ENCODE measurements around the gene TACC3. TPM values are rescaled to one million over a fixed set of nuclear protein-coding genes. Genes with fewer than 3 reads are reported as not detected.

TACC3 gene
- total RNA-seq, 1 donor from 2014 or later: 15.0 TPM

DNA sequence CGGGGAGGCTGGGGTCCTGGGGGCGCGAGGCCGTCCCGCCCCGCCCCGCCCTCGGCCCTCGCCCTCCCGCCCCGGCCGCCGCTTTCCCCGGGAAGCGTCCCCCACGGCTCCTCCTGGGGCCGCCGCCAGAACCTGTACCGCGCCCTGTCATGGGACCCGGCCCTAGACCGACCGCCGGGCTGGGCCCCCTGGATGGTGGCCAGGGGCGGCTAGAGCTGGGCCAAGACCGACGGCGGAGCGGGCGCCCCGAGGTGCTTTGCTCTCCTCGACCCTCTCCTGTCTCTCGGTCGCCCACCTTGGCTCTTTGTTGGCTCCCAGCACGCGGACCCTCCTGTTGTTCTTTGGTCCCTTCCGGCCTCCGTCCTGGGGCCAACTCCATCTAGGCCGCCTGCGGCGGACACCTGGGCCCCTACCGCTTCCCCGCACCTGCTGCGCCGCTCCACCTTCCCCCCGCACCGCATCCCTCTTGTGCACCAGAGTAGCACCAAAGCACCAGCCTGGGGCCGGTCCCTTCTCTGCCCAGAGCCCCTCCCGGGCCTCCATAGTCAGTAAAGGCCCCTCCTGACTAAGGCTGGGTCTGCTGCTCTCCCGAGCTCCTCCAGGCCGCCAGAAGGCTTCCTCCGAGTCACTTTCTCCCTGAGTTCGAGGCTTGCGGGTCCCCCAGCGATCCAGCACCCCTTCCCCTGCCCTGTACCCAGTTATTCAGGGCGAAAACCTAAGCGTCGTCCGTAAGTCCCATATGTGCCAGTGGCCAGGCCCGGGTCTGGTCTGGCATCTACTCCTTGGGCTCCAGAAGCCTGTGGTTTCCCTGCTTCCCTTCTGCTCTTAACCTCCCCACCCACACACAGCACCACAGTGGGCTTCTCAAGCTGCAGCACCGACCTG is 587 bp downstream of the TACC3 start:
- no peaks in the 10 kb centered on the region for H3K27me3 ChIP-seq (ENCODE audit: insufficient read depth, low read length)
- Mint-ChIP-seq H3K27me3 (ENCODE audit: low read depth, unreplicated experiment) (no peaks in the 10 kb centered on the region), H3K9me3 (ENCODE audit: unreplicated experiment) (no peaks in the 10 kb centered on the region), H3K36me3 (ENCODE audit: low read depth, unreplicated experiment) (peaks cover 2% of the 10 kb centered on the region), H3K27ac (ENCODE audit: unreplicated experiment) (no peak overlapping the region), H3K4me1 (ENCODE audit: low read depth, unreplicated experiment) (peaks cover 23% of the 10 kb centered on the region), H3K4me3 (ENCODE audit: unreplicated experiment) (peak overlapping the region; percentile 89)
- H3K79me2 ChIP-seq (ENCODE audit: insufficient read depth, low read length): peaks cover 78% of the 10 kb centered on the region
- no peak for DNase-seq (ENCODE audit: low read depth)
- H3K36me3 ChIP-seq (ENCODE audit: insufficient read depth, low read length): peaks cover 4% of the 10 kb centered on the region
- no peak for FAIRE-seq
- no peak overlapping the region for H2AFZ ChIP-seq (ENCODE audit: low read depth, low read length)
- TF ChIP-seq EZH2 (IDR thresholded peaks at IDR 0.05; ENCODE audit: insufficient read depth, low read length): no peak
- TF ChIP-seq, protein P1, sequence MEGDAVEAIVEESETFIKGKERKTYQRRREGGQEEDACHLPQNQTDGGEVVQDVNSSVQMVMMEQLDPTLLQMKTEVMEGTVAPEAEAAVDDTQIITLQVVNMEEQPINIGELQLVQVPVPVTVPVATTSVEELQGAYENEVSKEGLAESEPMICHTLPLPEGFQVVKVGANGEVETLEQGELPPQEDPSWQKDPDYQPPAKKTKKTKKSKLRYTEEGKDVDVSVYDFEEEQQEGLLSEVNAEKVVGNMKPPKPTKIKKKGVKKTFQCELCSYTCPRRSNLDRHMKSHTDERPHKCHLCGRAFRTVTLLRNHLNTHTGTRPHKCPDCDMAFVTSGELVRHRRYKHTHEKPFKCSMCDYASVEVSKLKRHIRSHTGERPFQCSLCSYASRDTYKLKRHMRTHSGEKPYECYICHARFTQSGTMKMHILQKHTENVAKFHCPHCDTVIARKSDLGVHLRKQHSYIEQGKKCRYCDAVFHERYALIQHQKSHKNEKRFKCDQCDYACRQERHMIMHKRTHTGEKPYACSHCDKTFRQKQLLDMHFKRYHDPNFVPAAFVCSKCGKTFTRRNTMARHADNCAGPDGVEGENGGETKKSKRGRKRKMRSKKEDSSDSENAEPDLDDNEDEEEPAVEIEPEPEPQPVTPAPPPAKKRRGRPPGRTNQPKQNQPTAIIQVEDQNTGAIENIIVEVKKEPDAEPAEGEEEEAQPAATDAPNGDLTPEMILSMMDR (IDR thresholded peaks at IDR 0.05; ENCODE audit: insufficient read depth, low read depth, low read length): no peak
- H3K9ac ChIP-seq (ENCODE audit: low read length): peak overlapping the region; percentile 81
- H3K27ac ChIP-seq (ENCODE audit: low read depth, low read length): peak overlapping the region; percentile 50
- peak overlapping the region; percentile 92 for H3K4me2 ChIP-seq (ENCODE audit: low read length)
- H3K4me3 ChIP-seq (ENCODE audit: insufficient read depth, low read depth, low read length): peak overlapping the region; percentile 71
- H3K4me1 ChIP-seq (ENCODE audit: insufficient read depth, low read length): peaks cover 30% of the 10 kb centered on the region
- no peaks in the 10 kb centered on the region for H3K9me3 ChIP-seq (ENCODE audit: insufficient read depth, low read depth, low read length)
- H4K20me1 ChIP-seq (ENCODE audit: insufficient read depth, low read length): peaks cover 44% of the 10 kb centered on the region

DNA sequence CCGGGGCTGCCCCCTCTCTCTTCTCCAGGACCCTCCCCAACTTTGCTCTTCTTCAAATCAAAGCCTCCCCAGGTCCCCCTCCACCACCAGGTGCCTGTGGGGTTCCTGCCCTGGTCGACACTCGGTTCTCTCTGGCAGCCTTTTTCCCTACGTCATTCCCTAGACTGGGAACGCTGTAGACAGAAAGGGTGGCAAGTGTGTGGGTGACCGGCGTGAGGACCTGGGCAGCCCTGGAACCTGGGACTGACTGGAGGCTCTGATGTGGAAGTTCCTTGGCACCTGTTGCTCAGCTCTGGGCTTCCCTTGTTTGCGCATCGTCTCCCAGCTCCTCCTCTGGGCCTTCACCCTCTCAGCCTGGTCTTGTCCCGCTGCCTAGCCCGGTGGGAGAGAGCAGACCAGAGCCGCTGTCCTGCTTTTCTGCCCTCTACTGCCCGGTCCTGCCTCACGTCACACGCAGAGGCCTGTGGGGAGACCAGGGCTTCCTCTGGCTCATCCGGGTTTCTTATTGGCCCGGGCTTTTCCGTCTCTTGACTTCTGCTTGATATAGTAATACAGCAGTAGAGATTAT is 1.3 kb downstream of the TACC3 start:
- Histone ChIP-seq H4K20me1 (ENCODE audit: insufficient read depth, low read length) (peaks cover 38% of the 10 kb centered on the region), H3K79me2 (ENCODE audit: insufficient read depth, low read length) (peaks cover 76% of the 10 kb centered on the region), H3K27me3 (ENCODE audit: insufficient read depth, low read length) (no peaks in the 10 kb centered on the region), H3K4me2 (ENCODE audit: low read length) (peak overlapping the region; percentile 92), H2AFZ (ENCODE audit: low read depth, low read length) (no peak overlapping the region), H3K27ac (ENCODE audit: low read depth, low read length) (no peak overlapping the region), H3K9me3 (ENCODE audit: insufficient read depth, low read depth, low read length) (no peaks in the 10 kb centered on the region), H3K36me3 (ENCODE audit: insufficient read depth, low read length) (peaks cover 4% of the 10 kb centered on the region), H3K4me1 (ENCODE audit: insufficient read depth, low read length) (peaks cover 37% of the 10 kb centered on the region), H3K4me3 (ENCODE audit: insufficient read depth, low read depth, low read length) (peak overlapping the region; percentile 71), H3K9ac (ENCODE audit: low read length) (peak overlapping the region; percentile 81)
- TF ChIP-seq EZH2 (IDR thresholded peaks at IDR 0.05; ENCODE audit: insufficient read depth, low read length): no peak
- TF ChIP-seq, protein P1 (IDR thresholded peaks at IDR 0.05; ENCODE audit: insufficient read depth, low read depth, low read length): no peak
- peaks cover 30% of the 10 kb centered on the region for H3K4me1 Mint-ChIP-seq (ENCODE audit: low read depth, unreplicated experiment)
- H3K9me3 Mint-ChIP-seq (ENCODE audit: unreplicated experiment): no peaks in the 10 kb centered on the region
- H3K4me3 Mint-ChIP-seq (ENCODE audit: unreplicated experiment): peak overlapping the region; percentile 89
- no peak for DNase-seq (ENCODE audit: low read depth)
- peaks cover 2% of the 10 kb centered on the region for H3K36me3 Mint-ChIP-seq (ENCODE audit: low read depth, unreplicated experiment)
- no peak for FAIRE-seq
- no peaks in the 10 kb centered on the region for H3K27me3 Mint-ChIP-seq (ENCODE audit: low read depth, unreplicated experiment)
- peak overlapping the region; percentile 83 for H3K27ac Mint-ChIP-seq (ENCODE audit: unreplicated experiment)

All from astrocyte (in vitro differentiated cells and primary cell).